ENCODE results near the gene ACACB.
"Not testable (repeated sequence)": the region's sequence is repeated elsewhere in the genome, so short reads cannot be mapped to it uniquely, and the experiment has no call there.

The ACACB gene

DNA sequence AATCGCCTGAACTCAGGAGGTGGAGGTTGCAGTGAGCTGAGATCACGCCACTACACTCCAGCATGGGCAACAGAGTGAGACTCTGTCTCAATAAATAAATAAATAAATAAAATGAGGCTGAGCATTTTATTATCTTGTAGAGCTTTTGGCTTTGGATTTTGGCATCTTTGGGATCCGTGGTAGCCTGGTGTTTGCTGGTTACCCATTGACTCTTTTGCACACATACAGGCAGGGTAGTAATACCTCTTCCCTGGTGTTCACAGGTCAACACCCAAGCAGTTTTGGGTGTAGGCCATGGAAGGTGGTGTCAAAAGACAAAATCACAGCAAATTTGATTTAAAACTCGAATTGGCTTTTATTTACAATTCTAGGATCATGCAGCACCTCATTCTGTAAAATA, 27.8 kb downstream of the ACACB start:
- DNase-seq, result no peak

DNA sequence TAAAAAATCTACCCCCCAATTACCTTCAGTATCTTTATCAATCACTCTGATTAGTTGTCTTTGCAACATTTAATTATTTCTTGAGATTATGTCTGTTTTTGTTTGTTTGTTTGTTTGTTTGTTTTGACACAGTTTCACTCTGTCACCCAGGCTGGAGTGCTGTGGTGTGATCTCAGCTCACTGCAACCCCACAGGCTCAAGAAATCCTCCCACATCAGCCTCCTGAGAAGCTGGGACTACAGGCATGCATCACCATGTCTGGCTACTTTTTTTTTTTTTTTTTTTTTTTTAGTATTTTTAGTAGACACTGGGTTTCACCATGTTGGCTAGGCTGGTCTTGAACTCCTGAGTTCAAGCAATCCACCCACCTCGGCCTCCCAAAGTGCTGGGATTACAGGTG, 30.7 kb downstream of the ACACB start:
- DNase-seq, result peak in 1 of 2 donors; percentile 33

DNA sequence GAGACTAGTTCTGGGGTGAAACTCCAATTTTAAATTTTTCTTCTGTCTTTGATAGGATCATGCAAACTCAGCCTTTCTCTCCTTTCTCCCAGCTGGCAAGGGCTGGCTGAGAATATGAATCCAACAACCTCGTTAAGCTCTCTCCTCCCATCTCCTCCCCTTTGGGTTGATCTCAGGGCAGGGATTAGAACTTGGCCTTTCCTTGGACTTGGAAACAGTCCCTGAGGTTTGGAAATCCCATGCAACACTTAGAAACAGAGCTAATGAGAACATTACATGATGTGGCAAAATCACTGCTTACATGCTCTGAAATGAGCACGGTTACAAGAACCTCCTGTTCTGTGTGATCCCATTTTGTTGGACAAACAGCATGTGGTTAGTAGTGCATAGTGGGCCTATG, 31.6 kb downstream of the ACACB start:
- no peak for DNase-seq

DNA sequence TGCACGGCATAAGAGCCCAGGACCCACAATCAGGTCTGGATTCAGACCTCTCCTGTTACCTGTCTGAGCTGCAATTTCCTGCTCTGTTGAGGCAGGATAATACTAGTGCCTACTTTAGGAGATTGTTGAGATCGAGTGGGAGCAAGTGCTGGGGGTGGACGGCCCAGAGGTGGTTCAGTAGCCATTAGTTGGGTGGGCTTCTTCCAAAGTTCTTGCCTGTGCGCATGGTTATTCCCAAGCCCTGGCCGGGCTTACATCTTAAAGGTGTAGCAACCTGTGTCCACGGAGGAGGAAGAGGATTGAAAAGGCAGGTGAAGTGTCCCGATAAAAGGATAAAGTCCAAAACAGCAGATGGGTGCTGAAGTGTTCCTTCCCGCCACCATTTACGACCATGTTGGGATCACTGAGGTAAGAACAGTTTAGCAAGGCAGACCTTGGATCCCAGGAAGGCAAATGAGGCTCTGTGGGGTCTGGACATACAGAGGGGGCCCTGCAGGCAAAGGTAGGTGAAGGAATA, 33.8 kb downstream of the ACACB start:
- DNase-seq, result no peak

DNA sequence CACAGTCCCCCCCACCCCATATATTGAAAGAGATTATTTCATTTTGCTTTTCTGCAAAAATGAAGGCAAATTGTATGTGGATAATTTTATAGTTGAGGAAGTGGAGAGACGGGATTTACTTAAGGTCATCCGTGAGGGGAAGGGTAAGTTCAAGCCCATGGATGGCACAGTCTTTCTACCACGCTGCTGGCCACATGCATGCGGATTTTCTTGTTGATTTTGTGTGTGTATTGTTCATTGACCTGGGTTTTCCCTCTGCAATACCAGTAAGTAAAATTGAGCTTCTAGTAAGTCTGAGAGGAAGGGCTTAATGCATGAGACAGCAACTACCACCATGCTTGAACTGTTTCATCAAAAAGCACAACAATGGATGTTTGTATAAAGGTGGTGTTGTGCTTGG, 35.1 kb downstream of the ACACB start:
- DNase-seq, result no peak

DNA sequence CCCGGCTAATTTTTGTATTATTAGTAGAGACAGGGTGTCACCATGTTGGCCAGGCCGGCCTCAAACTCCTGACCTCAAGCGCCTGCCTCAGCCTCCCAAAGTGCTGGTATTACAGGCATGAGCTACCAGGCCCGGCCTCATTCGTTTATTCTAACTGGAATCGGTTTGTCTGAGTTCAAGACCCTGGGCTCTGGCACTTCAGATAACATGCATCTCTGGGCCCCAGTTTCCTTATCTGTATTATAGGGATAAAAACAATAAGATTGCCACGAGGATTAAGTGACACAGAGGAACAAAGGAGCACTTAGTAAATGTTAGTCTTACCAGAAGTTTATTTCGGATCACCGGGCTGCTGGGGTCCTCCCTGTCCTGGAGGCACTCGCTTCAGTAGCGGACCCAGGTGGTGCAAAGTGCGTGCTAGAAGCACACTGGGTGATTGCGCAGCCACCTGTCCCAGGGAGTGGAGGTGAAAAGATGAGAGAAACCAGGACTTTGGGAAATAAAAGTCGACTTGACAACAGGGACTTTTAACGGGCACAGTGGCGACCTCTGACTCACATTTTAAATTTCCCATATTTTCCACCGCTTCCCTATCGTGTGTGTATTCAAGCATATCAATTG, 37.5 kb downstream of the ACACB start:
- DNase-seq, result no peak

DNA sequence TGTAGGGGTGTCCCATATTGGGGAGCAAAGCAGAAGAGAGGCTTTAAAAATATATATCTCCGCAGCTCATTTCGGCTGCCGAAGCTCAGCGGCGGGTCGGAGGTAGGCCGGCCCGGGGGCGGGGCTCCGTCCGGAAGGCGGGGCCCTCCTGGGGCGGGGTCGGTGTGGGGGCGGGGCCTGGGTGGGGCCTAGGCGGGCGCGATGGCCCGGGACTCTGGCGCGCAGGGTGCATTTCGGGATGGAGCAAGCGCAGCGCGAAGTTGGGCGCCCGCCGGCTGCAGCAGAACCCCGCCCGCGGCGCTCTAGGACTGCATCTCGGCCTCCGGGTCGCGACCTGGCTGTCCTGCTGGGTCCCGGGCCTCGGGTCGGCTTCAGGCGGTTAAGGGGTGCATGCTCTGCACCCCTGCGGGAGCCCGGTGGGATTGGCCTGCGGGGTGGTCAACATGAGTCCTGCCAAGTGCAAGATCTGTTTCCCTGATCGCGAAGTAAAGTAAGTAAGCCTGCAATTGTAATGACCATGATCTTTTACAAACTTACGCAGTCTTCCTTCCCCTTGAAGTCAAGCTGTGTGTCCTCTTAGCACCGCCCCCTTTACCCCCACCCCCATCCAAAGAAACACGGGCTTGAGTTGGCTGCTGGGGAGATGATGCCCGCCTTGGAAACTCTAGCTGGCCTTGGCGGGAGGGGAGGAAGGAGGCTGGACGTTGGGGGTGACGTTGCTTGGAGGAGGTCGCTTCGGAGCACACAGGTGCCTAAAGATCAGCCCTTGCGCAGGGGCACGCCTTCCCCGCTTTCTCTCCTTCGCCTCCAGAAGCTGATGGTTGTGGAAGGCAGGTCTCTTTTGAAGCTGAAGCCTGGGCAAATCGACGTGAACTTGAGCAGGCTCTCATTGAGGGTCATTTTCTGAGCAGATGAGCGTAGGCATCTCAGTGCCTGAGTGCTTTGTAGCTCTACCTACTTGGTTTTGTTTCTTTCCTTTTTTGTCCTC, 38.4 kb downstream of the ACACB start:
- DNase-seq, result peak; percentile 72 to 85

DNA sequence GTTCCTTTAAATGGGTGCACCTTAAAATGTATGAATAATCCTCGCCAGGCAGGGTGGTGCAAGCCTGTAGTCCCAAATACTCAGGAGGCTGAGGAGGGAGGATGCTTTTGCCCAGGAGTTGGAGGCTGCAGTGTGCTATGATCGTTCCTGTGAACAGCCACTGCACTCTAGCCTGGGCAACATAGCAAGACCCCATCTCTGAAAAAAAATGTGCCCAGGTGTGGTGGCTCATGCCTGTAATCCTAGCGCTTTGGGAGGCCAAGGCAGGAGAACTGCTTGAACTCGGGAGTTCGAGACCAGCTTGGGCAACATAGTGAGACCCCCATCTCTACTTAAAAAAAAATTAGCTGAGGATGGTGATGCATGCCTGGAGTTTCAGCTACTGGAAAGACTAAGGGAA, 39.6 kb downstream of the ACACB start:
- no peak for DNase-seq

DNA sequence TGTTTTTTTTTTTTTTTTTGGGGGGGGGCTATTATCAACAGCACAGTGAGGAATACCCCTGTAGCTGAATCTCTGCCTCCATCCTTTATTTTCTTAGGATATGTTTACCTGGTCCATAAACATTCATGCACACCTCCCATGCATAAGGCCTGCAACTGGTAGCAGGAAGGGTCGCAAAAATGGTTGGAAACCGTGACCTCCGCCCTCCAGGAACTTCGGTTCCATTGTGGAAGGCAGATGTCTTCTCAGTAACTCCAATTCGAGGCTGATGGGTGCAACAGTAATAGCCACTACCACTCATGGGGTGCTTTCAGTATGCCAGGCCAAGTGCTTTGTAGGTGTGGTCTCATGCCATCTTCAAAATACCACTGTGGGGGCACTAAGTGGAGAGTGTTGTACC, 40.2 kb downstream of the ACACB start:
- no peak for DNase-seq

DNA sequence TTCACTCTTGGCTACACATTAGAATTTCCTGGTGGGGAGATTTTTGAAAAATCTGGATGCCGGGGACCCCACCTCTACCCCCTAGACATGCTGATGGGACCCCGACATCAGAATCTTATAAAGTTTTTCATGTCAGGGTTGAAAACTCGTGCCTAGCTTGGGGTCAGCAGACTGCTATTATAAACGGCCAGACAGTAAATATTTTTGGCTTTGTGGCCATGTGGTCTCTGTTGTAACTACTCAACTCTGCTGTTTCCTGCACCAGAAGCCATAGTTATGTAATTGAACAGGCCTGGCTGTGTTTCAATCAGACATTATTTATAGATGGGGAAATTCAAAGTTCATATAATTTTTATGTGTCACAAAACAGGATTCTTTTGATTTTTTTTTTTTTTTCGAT, 41.6 kb downstream of the ACACB start:
- no peak for DNase-seq

DNA sequence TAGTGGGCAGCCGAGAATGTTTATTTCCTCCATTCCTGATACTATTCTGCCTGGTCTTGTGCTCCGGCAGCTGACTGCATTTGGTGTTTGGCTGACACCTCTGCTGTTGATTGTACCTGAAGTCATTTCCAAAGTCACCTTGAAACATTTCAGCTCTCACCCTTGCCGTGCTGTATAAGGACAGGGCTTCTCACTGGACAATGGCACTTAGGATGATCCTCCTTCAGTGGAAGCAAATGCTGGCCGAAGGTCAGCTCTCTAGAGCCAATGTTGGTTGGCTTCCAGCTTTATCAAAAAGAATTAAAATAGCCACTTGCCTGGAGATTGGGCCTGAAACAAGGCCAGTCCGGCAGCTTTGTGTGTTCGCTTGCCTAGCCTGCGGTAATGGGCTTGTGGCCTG, 44.0 kb downstream of the ACACB start:
- DNase-seq, result no peak

DNA sequence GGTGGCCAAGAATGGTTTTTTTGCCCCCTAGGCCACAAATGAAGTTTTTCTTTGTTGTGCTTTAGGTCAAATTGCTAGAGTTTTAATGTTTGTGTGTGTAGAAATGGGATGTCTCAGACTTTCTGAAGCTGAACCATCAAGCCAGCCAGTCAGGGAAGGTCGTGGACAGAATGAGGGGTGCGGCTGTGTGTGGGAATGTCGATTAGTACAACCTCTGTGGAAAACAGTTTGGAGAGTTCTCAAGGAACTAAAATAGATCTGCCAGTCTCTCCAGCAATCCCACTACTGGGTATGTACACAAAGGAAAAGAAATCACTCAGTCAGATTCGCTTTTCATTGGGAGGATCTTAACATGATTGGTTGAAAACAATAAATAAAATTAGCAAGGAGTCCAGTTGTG, 44.5 kb downstream of the ACACB start:
- DNase-seq, result no peak

DNA sequence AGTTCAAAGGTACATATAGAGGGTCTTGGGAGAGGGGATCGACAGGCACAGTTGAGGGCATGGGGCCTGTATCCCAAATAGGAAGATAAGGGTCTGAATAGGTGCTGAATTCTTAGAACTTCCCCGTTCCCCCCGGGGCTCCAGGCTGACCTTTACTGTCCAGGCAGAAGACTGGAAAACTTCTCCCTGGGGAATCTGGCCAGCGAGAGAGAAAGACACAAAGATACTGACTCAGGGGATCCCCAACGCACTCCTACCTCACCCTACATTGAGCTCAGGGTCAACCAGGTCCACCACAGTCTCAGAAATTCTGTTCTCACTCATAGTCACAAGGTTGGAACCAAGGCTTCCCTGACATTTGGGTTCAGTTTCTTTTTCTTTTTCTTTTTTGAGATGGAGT, 46.2 kb downstream of the ACACB start:
- no peak for DNase-seq

DNA sequence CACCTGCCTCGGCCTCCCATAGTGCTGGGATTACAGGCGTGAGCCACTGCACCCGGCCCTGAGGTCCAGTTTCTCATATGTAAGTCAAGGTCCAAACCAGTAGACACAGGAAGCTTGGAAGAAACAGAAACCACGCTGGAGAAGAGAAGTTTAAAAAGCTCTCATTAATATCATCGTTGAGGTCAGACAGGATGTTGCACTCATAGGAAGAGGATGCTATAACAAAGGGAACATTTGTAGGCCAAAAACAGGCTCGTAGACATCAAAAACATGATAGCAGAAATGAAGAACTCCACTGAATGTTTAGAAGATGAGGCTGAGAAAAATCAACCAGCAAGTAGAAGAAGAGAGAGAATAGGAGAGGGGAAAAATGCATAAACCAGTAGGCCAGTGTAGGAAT, 46.8 kb downstream of the ACACB start:
- DNase-seq, result no peak

DNA sequence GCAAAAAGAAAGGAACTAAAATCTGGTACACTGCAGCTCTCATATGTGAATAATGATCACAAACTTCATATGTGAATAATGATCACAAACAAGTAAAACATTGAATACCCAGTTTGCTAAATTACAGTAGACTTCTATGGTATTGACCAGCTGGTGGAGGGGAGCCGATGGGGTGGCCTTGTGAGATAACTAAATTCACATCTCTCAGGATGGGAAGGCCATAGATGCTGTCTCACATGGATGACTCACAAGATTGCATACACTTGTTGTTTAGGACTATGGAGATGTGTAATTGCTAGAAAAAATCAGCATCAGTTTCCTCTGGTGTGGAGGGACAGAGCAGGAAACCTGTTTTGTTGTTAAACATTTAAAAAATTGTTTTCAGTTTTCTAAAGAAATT, 49.2 kb downstream of the ACACB start:
- no peak for DNase-seq

DNA sequence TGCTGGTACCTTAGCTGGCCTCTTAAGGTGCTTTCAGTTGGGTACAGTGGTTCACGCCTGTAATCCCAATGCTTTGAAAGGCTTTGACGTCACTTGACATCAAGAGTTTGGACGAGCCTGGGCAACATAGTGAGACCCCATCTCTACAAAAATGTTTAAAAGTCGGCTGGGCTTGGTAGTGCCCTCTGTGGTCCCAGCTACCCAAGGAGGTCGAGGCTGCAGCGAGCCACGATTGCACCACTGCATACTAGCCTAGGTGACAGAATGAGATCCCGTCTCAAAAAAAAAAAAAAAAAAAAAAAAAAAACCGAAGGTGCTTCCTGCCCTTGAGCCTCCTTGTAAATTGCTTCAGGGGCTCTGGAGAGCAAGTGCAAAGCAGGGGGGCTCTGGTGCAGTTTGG, 50.0 kb downstream of the ACACB start:
- DNase-seq, result no peak

DNA sequence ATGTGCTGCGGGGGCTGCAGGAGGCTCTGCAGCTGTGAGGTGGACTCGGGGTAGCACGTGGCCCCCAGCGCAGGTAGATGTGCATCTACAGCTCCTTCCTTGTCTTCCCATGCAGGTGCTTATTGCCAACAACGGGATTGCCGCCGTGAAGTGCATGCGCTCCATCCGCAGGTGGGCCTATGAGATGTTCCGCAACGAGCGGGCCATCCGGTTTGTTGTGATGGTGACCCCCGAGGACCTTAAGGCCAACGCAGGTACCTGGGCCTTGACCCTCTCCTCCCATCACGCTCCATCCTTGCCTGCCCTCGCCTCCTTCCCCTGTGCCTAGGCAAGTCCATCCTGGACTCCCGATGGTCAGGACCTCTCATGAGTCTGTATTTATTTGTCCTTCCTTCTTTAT, 51.4 kb downstream of the ACACB start:
- DNase-seq, result no peak

DNA sequence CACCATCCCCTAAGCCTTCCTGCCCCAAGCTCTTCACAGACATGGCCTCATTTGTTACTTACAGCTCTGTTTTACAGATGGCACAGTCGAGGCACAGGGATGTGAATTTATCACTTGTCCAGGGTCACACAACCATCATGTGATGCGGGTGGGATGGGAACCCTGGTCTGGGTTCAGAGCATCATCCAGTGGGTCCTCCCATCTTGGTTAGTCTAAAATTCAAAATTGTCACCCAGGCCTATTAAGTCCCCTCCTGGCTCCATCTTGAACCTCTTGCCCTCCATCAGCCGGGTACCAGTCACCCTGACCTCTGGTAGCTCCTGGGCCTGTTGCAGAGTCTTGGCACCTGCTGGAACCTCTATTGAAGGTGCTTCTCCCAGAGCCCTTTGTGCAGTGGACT, 52.9 kb downstream of the ACACB start:
- DNase-seq, result no peak

DNA sequence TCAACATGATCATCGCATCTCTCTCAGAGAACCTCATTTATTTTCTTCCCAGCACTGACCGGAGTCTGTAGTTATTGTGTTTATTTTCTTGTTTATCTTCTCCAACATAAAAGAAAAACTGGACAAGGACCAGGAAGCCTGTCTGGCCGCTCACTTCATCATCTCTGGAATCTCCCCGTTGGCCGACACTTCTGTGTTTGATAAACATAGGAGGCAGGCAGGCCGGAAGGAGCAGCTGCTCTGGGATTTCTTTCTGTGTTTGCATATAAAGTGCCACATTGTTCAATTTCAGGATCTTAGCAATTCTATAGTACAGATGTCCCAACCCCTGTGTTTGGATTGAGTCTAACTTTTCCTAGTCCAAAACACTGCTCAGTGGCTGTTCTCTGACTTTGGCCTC, 53.3 kb downstream of the ACACB start:
- no peak for DNase-seq

DNA sequence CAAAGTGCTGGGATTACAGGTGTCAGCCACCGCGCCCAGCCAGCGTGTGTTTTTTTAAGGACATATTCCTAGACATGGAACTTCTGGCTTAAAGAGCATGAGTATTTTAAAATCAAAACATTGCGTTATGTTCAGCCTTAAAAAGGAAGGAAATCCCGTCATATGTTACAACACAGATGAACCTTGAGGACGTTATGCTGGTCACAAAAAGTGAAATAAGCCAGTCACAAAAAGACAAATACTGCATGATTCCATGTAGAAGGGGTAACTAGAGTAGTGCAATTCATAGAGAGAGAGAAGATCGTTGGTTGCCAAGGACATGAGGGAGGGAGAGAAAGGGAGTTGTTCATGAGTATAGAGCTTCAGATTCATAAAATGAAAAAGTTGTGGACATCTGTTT, 53.9 kb downstream of the ACACB start:
- peak; percentile 74 to 75 for DNase-seq

DNA sequence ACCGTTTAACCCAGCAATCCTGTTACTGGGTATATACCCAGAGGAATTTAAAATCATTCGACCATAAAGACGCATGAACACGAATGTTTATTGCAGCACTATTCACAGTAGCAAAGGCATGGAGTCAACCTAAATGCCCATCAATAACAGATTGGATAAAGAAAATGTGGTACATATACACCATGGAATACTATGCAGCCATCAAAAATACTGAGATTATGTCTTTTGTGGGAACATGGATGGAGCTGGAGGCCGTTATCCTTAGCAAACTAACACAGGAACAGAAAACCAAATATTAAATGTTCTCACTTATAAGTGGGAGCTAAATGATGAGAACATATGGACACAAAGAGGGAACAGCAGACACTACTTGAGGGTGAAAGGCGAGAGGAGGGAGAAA, 56.4 kb downstream of the ACACB start:
- not testable (repeated sequence) for DNase-seq

DNA sequence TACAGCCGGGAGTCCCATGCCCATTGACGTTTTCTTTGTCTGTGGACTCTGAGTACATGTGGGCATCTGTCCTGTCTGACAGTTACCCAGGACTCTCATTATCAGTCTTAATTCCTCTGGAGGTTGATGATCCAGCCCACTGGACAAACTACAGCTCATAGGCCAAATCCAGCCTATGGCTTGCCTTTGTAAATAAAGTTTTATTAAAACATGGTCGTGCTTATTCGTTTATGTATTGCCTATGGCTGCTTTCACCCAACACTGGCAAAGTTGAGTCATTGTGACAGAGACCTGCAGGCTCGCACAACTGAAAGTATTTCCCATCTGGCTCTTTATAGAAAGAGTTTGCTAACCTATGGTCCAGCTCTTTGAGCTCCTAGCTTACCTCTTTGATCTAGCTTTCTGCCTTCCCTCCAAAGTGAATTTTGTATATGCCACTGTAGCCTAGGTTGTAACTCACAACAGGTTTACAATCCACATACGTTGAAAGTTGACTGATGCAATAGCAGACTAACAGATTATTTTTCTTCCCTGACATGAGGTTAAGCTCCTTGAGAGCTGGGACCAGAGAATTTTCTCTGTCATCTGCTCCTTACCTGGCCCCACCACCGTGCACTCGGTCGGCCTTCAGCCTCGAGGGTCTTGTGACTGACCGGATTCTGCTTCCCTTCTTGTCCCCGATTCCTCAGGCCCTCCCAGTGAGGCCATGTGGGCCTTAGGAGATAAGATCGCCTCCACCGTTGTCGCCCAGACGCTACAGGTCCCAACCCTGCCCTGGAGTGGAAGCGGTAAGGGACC, 57.3 kb downstream of the ACACB start:
- DNase-seq, result no peak

DNA sequence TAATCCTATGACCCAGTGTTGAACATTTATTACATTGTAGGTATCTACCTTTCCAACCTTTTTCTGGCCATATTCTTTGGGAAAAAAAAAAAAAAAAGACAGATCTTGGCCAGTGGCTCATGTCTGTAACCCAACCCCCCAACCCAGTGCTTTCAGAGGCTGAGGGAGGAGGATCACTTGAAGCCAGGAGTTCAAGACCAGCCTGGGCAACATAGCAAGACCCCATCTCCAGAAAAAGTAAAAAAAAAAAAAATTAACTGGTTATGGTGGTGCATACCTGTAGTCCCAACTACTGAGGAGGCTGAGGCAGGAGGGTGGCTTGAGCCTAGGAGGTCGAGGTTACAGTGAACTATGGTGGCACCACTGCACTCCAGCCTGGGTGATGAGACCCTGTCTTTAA, 58.1 kb downstream of the ACACB start:
- no peak for DNase-seq

Measured in inflammatory macrophage treated with lipopolysaccharide for 1 hour (primary cell).